K562 (cell line): ENCODE measurements around the gene ADGRE1. TPM values are rescaled to one million over a fixed set of nuclear protein-coding genes. Genes with fewer than 3 reads are reported as not detected.

ENCODE experiments used
- ATAC-seq: fragments of 200-7000 bp; cut with Tn5 transposase; 3 replicates; pipeline ENCODE4 v1.9.1; 2020; ENCODE audit warnings: moderate library complexity
- BruUV-seq: library from RNA; stranded (reverse); fragments of 400-500 nt; replicated peaks from 2 replicates; lab custom pipeline; 2021; lab: Mats Ljungman, UMichigan
- CTCF ChIA-PET: fragments of 300-600 bp; formaldehyde crosslinking; extraction: SDS; loops from one replicate; lab custom pipeline; 2021; ENCODE audit warnings: low intra/inter-chr PET ratio; lab: Yijun Ruan, JAX
- POLR2A ChIA-PET: fragments of 300-600, 350-650 bp; sonication (Branson Sonifier 250); formaldehyde crosslinking; extraction: SDS; loops from one replicate; lab custom pipeline; 2021; ENCODE audit warnings: antibody characterized with exemption, inconsistent platforms; lab: Yijun Ruan, JAX
- DNase-seq, 4 experiments: peaks; one replicate each; pipeline versions ENCODE4 v3.0.0 to v3.0.0-alpha.2; 2011 to 2018; ENCODE audit warnings: low spot score in 3 of 4, mixed read lengths in 3 of 4; ENCODE audit errors: extremely low read depth in 1 of 4
- FAIRE-seq: peaks from 2 replicates; lab custom pipeline; 2011; peaks lifted over from hg19 to GRCh38; lab: Jason Lieb, UNC
- H2AFZ ChIP-seq: 2 replicates; pipeline ENCODE4 v1.6.0; 2011; ENCODE audit warnings: low read depth, low read length, control low read depth, inconsistent platforms
- H3K27ac ChIP-seq: fragments of 200-600 bp; 3 replicates; pipeline ENCODE4 v1.8.0; 2011; ENCODE audit warnings: low read depth, mild to moderate bottlenecking, control low read depth, inconsistent platforms, low read length, moderate library complexity, mixed read lengths; ENCODE audit errors: extremely low read depth
- H3K27me3 ChIP-seq, 2 experiments: fragments of 300-600 bp in 1 of 2; 2 replicates in 1 of 2; 3 replicates in 1 of 2; pipeline versions ENCODE4 v1.6.0 to v1.8.0; 2011; ENCODE audit warnings: inconsistent platforms in 2 of 2, low read length in 2 of 2, mild to moderate bottlenecking in 1 of 2, mixed read lengths in 1 of 2, moderate library complexity in 1 of 2; ENCODE audit not compliant: control insufficient read depth in 2 of 2, insufficient read depth in 2 of 2
- H3K36me3 ChIP-seq: fragments of 300-600 bp; 3 replicates; pipeline ENCODE4 v1.8.0; 2011; ENCODE audit warnings: mild to moderate bottlenecking, low read length, inconsistent platforms; ENCODE audit not compliant: control insufficient read depth, insufficient read depth
- H3K4me1 ChIP-seq, 2 experiments: fragments of 200-600 bp in 1 of 2; replicated peaks in 1 of 2; 2 replicates in 1 of 2; 3 replicates in 1 of 2; pipeline versions ENCODE4 v1.5.1 to v1.8.0; 2011; ENCODE audit warnings: inconsistent platforms in 2 of 2, low read length in 2 of 2, mild to moderate bottlenecking in 1 of 2, mixed read lengths in 1 of 2, moderate library complexity in 1 of 2; ENCODE audit not compliant: control insufficient read depth in 2 of 2, insufficient read depth in 2 of 2
- H3K4me2 ChIP-seq: 2 replicates; pipeline ENCODE4 v1.6.1; 2011; ENCODE audit warnings: low read length, control low read depth, inconsistent platforms, mixed read lengths; ENCODE audit not compliant: insufficient read depth
- H3K4me3 ChIP-seq: fragments of 200-600 bp; sonication (generic), shearing (Covaris generic); 2 replicates; pipeline ENCODE4 v1.5.1; 2016; ENCODE audit warnings: control low read depth, inconsistent platforms
- H3K79me2 ChIP-seq: fragments of 200-600 bp; 3 replicates; pipeline ENCODE4 v1.8.0; 2011; ENCODE audit warnings: low read length, inconsistent platforms; ENCODE audit not compliant: control insufficient read depth, insufficient read depth
- H3K9ac ChIP-seq, 2 experiments: 2 replicates each; pipeline versions ENCODE4 v1.6.0 to v1.6.1; 2011; ENCODE audit warnings: low read depth in 2 of 2, low read length in 2 of 2, control low read depth in 1 of 2, inconsistent platforms in 1 of 2, mild to moderate bottlenecking in 1 of 2, mixed read lengths in 1 of 2; ENCODE audit not compliant: insufficient read depth in 1 of 2
- H3K9me1 ChIP-seq: one replicate; pipeline ENCODE4 v1.6.0; 2011; ENCODE audit warnings: inconsistent platforms, mild to moderate bottlenecking, low read length, moderate library complexity; ENCODE audit not compliant: control insufficient read depth, insufficient read depth
- H3K9me3 ChIP-seq: replicated peaks from 2 replicates; pipeline ENCODE4 v1.5.1; 2011; ENCODE audit warnings: low read depth, low read length, inconsistent platforms; ENCODE audit not compliant: control insufficient read depth, insufficient read depth
- H4K20me1 ChIP-seq: replicated peaks from 2 replicates; pipeline ENCODE4 v1.6.1; 2011; ENCODE audit warnings: low read length, inconsistent platforms, mixed read lengths; ENCODE audit not compliant: control insufficient read depth, insufficient read depth
- ATF3 ChIP-seq, 2 experiments: fragments of 450-650 bp in 1 of 2; sonication (generic) in 1 of 2; formaldehyde crosslinking in 1 of 2; IDR thresholded peaks in 1 of 2; conservative IDR thresholded peaks in 1 of 2; 2 replicates each; pipeline versions ENCODE4 v1.6.1 to v1.8.1; 2016 to 2023; ENCODE audit warnings: mild to moderate bottlenecking in 2 of 2, moderate library complexity in 2 of 2, inconsistent platforms in 1 of 2, missing genetic modification reagents in 1 of 2
- NCOA2 ChIP-seq, 2 experiments: fragments of 450-650 bp; IDR thresholded peaks; 2 replicates each; pipeline ENCODE4 v1.6.1; 2018; ENCODE audit warnings: mild to moderate bottlenecking in 2 of 2, moderate library complexity in 1 of 2; ENCODE audit not compliant: partially characterized antibody in 2 of 2
- PKNOX1 ChIP-seq: fragments of 450-650 bp; IDR thresholded peaks from 2 replicates; pipeline ENCODE4 v1.6.1; 2016
- SETDB1 ChIP-seq: IDR thresholded peaks from one replicate; pipeline ENCODE4 v1.6.1; 2012; ENCODE audit warnings: low read length, control low read depth, inconsistent platforms
- WGBS: fragments of 100-300 bp; shearing (Covaris generic); methylation state at CpG from one replicate; pipeline ENCODE4 v1.1.6; 2016; ENCODE audit warnings: low coverage, mixed read lengths; ENCODE audit not compliant: insufficient coverage; ENCODE audit errors: missing lambda C conversion rate; 5-methylcytosine and 5-hydroxymethylcytosine counted together
- in situ Hi-C: fragments of 300-500 bp; cut with MboI; formaldehyde crosslinking; loops from 4 replicates; pipeline ENCODE4 v1.15.0; 2018; ENCODE audit warnings: inconsistent platforms, mixed read lengths
- intact Hi-C: fragments of 100-400 bp; cut with micrococcal nuclease; formaldehyde crosslinking; loops from 2 replicates; pipeline ENCODE4 v1.14.2; 2022
- polyA plus RNA-seq, 8 experiments: library from polyadenylated mRNA; depleted of rRNA in 4 of 8; stranded (reverse) in 5 of 8; unstranded in 3 of 8; fragments of >200 nt; fragmentation: Nextera tagmentation in 2 of 8; fragmentation: Illumina TruSeq in 1 of 8; extraction: Ambion mirVana in 2 of 8; extraction: Trizol in 1 of 8; gene quantifications; 2 replicates each; pipeline versions ENCODE4 v1.2.1 to v1.2.3, GENCODE V29; 2011 to 2014; ENCODE audit warnings: inconsistent platforms in 1 of 8, missing spikeins in 1 of 8
- total RNA-seq, 7 experiments: library from RNA; depleted of rRNA in 6 of 7; stranded (reverse); fragments of >200 nt in 6 of 7; fragmentation: Illumina TruSeq in 2 of 7; extraction: Trizol in 2 of 7; gene quantifications; 2 replicates each; pipeline versions ENCODE4 v1.2.1 to v1.2.3, GENCODE V29; 2011 to 2021; ENCODE audit warnings: low replicate concordance in 1 of 7

Gene ADGRE1
- total and polyA plus RNA-seq, 9 of the 15 experiments (the other 6 are each of a cell fraction or from before 2014, with no cell fraction given) = 0.09 to 0.49 (median 0.25) TPM; not detected in 1

- H4K20me1 ChIP-seq = no peaks in the 10 kb centered on the region
- ChIA-PET POLR2A (no interaction called here), CTCF (no interaction called here)
- DNase-seq = no peak
- WGBS = 53% methylated on average over 11 of the region's 11 CpGs
- no peaks in the 10 kb centered on the region for H3K9me3 ChIP-seq
- H3K27me3 ChIP-seq = no peaks in the 10 kb centered on the region
- H3K4me3 ChIP-seq = no peak overlapping the region
- H3K27ac ChIP-seq = no peak overlapping the region
- no peak for FAIRE-seq
- intact Hi-C loops = no loop called here
- H2AFZ ChIP-seq = no peak overlapping the region
- H3K9ac ChIP-seq = no peak overlapping the region
- no peaks in the 10 kb centered on the region for H3K79me2 ChIP-seq
- no peaks in the 10 kb centered on the region for H3K36me3 ChIP-seq
- no peak overlapping the region for H3K4me2 ChIP-seq
- no peaks in the 10 kb centered on the region for H3K4me1 ChIP-seq
- no TSS peak for BruUV-seq
- in situ Hi-C loops = no loop called here
- TF ChIP-seq PKNOX1 (0 out of 2 replicates have a peak, but pooled peaks have one; percentile 14), SETDB1 (no peak), ATF3 (IDR thresholded peaks at IDR 0.05) (peak; percentile 38; the same call in 1 of the 2 replicates), ATF3 (CRISPR knock-in tag; conservative IDR thresholded peaks at IDR 0.05) (no peak), NCOA2 (IDR thresholded peaks at IDR 0.05; ENCODE audit: partially characterized antibody in 2 of 2) (no peak)
- no peaks in the 10 kb centered on the region for H3K9me1 ChIP-seq
- no peak for ATAC-seq
Measured at GRCh38 chr19:6853868-6854267, 33.5 kb upstream of the ADGRE1 start.
